ENCODE results near the gene SIGLEC15.
A peak's percentile ranks its signal among the peaks of the same experiment; 100 is the strongest.
"Not testable (repeated sequence)": the region's sequence is repeated elsewhere in the genome, so short reads cannot be mapped to it uniquely, and the experiment has no call there.

Gene SIGLEC15

GRCh38 chr18:45847119-45847518 lies 21.6 kb downstream of the SIGLEC15 start:
- no peak for DNase-seq

- DNase-seq = not testable (repeated sequence)
Measured at GRCh38 chr18:45848643-45849042, 23.2 kb downstream of the SIGLEC15 start.

GRCh38 chr18:45849529-45849928 lies 24.1 kb downstream of the SIGLEC15 start:
- DNase-seq = no peak

GRCh38 chr18:45850021-45850420 lies 24.5 kb downstream of the SIGLEC15 start:
- no peak for DNase-seq

- no peak for DNase-seq
Measured at GRCh38 chr18:45851161-45851925, 25.9 kb downstream of the SIGLEC15 start.

GRCh38 chr18:45852631-45853030 lies 27.2 kb downstream of the SIGLEC15 start:
- DNase-seq = peak; percentile 51

- no peak for DNase-seq
Measured at GRCh38 chr18:45854036-45854586, 28.6 kb downstream of the SIGLEC15 start.

- DNase-seq = no peak
Measured at GRCh38 chr18:45856531-45856930, 31.1 kb downstream of the SIGLEC15 start.

- DNase-seq = no peak
Measured at GRCh38 chr18:45859334-45859733, 33.9 kb downstream of the SIGLEC15 start.

- no peak for DNase-seq
Measured at GRCh38 chr18:45860492-45860891, 35.0 kb downstream of the SIGLEC15 start.

- no peak for DNase-seq
Measured at GRCh38 chr18:45860971-45861370, 35.5 kb downstream of the SIGLEC15 start.

GRCh38 chr18:45861926-45862325 lies 36.5 kb downstream of the SIGLEC15 start:
- DNase-seq = no peak

- DNase-seq = no peak
Measured at GRCh38 chr18:45863469-45863868, 38.0 kb downstream of the SIGLEC15 start.

GRCh38 chr18:45864081-45864480 lies 38.6 kb downstream of the SIGLEC15 start:
- no peak for DNase-seq

- no peak for DNase-seq
Measured at GRCh38 chr18:45865466-45865865, 40.0 kb downstream of the SIGLEC15 start.

- no peak for DNase-seq
Measured at GRCh38 chr18:45870419-45870818, 44.9 kb downstream of the SIGLEC15 start.

- no peak for DNase-seq
Measured at GRCh38 chr18:45871431-45872084, 46.1 kb downstream of the SIGLEC15 start.

- peak; percentile 25 for DNase-seq
Measured at GRCh38 chr18:45874491-45875184, 49.2 kb downstream of the SIGLEC15 start.

- no peak for DNase-seq
Measured at GRCh38 chr18:45876161-45876560, 50.7 kb downstream of the SIGLEC15 start.

- DNase-seq = no peak
Measured at GRCh38 chr18:45877403-45877802, 51.9 kb downstream of the SIGLEC15 start.

- DNase-seq = peak; percentile 73
Measured at GRCh38 chr18:45879681-45880655, 54.5 kb downstream of the SIGLEC15 start.

- DNase-seq = no peak
Measured at GRCh38 chr18:45880876-45881558, 55.5 kb downstream of the SIGLEC15 start.
